ENCODE measurements around the gene SLC2A6. TPM values are rescaled to one million over a fixed set of nuclear protein-coding genes. Genes with fewer than 3 reads are reported as not detected.

SLC2A6 gene
- total RNA-seq, 1 donor: 25.3 TPM

DNA sequence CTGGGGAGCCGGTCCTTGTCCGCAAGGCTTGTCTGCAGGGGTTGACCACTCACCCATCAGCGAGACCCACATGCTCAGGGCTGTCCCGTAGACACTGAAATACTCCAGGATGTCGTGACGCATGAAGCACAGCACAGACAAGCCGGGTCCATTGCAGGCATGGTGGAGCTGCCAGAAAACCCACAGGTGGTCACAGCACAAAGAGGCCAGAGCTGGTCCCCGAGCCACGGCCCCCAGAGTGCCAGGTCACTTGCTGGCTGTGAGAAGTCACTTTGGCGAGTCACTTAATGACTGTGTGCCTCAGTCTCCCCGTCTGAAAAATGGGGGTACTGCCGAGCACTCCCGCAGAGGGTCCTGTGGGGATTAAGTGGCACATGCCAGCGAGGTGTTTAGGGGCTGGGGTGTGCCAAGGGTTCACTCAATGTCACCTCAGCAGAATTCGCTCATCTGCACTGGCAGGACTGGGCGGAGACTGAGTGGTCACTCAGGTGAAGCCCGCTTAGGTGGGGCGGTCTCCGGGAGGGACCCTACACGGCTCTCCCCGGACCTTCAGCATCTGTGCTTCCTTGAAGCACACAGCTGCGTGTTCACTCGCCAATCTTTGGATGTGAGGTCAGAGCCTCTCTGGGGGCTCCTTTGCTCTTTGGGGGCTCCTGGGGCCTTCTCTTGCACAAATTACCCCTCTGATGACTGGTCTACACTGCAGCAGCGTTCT is 41.4 kb upstream of the SLC2A6 start:
- H3K9me3 ChIP-seq (ENCODE audit: low read depth, low read length): no peaks in the 10 kb centered on the region
- H3K4me2 ChIP-seq (ENCODE audit: insufficient read depth, low read length): no peak overlapping the region
- no peak overlapping the region for H2AFZ ChIP-seq (ENCODE audit: low read length)
- H3K36me3 ChIP-seq (ENCODE audit: insufficient read depth, low read length): no peaks in the 10 kb centered on the region
- no peaks in the 10 kb centered on the region for H4K20me1 ChIP-seq (ENCODE audit: insufficient read depth, low read length)
- no peak overlapping the region for H3K27ac ChIP-seq (ENCODE audit: low read depth, low read length)
- TF ChIP-seq CTCF (IDR thresholded peaks at IDR 0.05; ENCODE audit: extremely low read depth, low read depth, low read length): no peak
- H3K79me2 ChIP-seq (ENCODE audit: insufficient read depth, low read length): no peaks in the 10 kb centered on the region
- H3K27me3 ChIP-seq (ENCODE audit: insufficient read depth, low read length): peaks cover 15% of the 10 kb centered on the region
- no peak overlapping the region for H3K4me3 ChIP-seq (ENCODE audit: insufficient read depth, low read length)
- H3K4me1 ChIP-seq (ENCODE audit: insufficient read depth, low read length): no peaks in the 10 kb centered on the region
- DNase-seq (ENCODE audit: insufficient read length, low spot score, missing footprints): peak; percentile 82

GRCh38 chr9:133519693-133520092 is 40.8 kb upstream of the SLC2A6 start:
- peak; percentile 87 for DNase-seq (ENCODE audit: insufficient read length, low spot score, missing footprints)
- H3K27me3 ChIP-seq (ENCODE audit: insufficient read depth, low read length): peaks cover 15% of the 10 kb centered on the region
- no peak overlapping the region for H3K4me2 ChIP-seq (ENCODE audit: insufficient read depth, low read length)
- H3K27ac ChIP-seq (ENCODE audit: low read depth, low read length): no peak overlapping the region
- TF ChIP-seq CTCF (IDR thresholded peaks at IDR 0.05; ENCODE audit: extremely low read depth, low read depth, low read length): no peak
- H2AFZ ChIP-seq (ENCODE audit: low read length): no peak overlapping the region
- H3K4me3 ChIP-seq (ENCODE audit: insufficient read depth, low read length): no peak overlapping the region
- no peaks in the 10 kb centered on the region for H3K36me3 ChIP-seq (ENCODE audit: insufficient read depth, low read length)
- no peaks in the 10 kb centered on the region for H3K79me2 ChIP-seq (ENCODE audit: insufficient read depth, low read length)
- no peaks in the 10 kb centered on the region for H3K9me3 ChIP-seq (ENCODE audit: low read depth, low read length)
- H4K20me1 ChIP-seq (ENCODE audit: insufficient read depth, low read length): no peaks in the 10 kb centered on the region
- no peaks in the 10 kb centered on the region for H3K4me1 ChIP-seq (ENCODE audit: insufficient read depth, low read length)

DNA sequence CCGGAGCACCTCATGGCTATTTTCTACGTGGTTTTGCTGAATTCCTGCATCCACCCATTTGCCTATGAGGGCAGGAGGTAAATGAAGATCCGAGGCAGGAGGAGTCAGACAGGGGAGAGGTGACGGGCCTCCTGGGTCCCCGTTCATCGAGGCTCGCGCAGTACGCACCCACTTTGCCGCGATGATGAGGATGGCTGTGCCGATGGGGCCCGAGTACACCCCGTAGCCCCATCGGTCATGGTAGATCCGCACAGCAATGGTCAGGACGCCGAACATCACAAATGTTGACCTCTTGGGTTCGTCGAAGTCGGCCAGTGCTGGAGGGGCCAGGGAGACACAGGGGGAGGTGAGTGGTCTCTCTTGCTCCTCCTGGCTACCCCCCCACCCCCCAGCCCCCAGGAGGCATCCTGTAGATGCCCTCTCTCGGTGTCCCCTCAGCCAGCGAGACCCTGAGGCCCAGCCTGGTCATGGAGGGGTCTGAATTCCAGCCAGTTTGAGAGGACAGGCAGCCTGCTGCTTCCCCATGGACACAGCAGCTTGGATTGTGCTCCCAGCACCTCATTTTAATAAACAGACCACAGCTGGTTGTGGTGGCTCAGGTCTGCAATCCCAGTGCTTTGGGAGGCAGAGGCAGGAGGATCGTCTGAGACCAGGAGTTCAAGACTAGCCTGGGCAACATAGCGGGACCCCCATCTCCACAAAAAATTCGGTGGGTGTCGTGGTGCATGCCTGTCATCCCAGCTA is 40.0 kb upstream of the SLC2A6 start:
- DNase-seq (ENCODE audit: insufficient read length, low spot score, missing footprints): peak; percentile 25
- Histone ChIP-seq H4K20me1 (ENCODE audit: insufficient read depth, low read length) (no peaks in the 10 kb centered on the region), H3K4me2 (ENCODE audit: insufficient read depth, low read length) (no peak overlapping the region), H3K27me3 (ENCODE audit: insufficient read depth, low read length) (peaks cover 20% of the 10 kb centered on the region), H3K27ac (ENCODE audit: low read depth, low read length) (no peak overlapping the region), H2AFZ (ENCODE audit: low read length) (no peak overlapping the region), H3K4me1 (ENCODE audit: insufficient read depth, low read length) (no peaks in the 10 kb centered on the region), H3K9me3 (ENCODE audit: low read depth, low read length) (no peaks in the 10 kb centered on the region), H3K79me2 (ENCODE audit: insufficient read depth, low read length) (no peaks in the 10 kb centered on the region), H3K4me3 (ENCODE audit: insufficient read depth, low read length) (no peak overlapping the region), H3K36me3 (ENCODE audit: insufficient read depth, low read length) (no peaks in the 10 kb centered on the region)
- no peak for TF ChIP-seq CTCF (IDR thresholded peaks at IDR 0.05; ENCODE audit: extremely low read depth, low read depth, low read length)

GRCh38 chr9:133518200-133518599 is 39.3 kb upstream of the SLC2A6 start:
- Histone ChIP-seq H2AFZ (ENCODE audit: low read length) (no peak overlapping the region), H3K27me3 (ENCODE audit: insufficient read depth, low read length) (peaks cover 18% of the 10 kb centered on the region), H3K4me1 (ENCODE audit: insufficient read depth, low read length) (no peaks in the 10 kb centered on the region), H3K9me3 (ENCODE audit: low read depth, low read length) (no peaks in the 10 kb centered on the region), H3K36me3 (ENCODE audit: insufficient read depth, low read length) (no peaks in the 10 kb centered on the region), H4K20me1 (ENCODE audit: insufficient read depth, low read length) (no peaks in the 10 kb centered on the region), H3K4me3 (ENCODE audit: insufficient read depth, low read length) (no peak overlapping the region), H3K79me2 (ENCODE audit: insufficient read depth, low read length) (no peaks in the 10 kb centered on the region), H3K27ac (ENCODE audit: low read depth, low read length) (no peak overlapping the region), H3K4me2 (ENCODE audit: insufficient read depth, low read length) (no peak overlapping the region)
- no peak for TF ChIP-seq CTCF (IDR thresholded peaks at IDR 0.05; ENCODE audit: extremely low read depth, low read depth, low read length)
- peak; percentile 35 for DNase-seq (ENCODE audit: insufficient read length, low spot score, missing footprints)
